ENCODE data around the gene MAP3K21.

MAP3K21 gene
- total RNA-seq, result 2.6 to 8.9 (median 4.4) reads per million in 18 experiments

DNA sequence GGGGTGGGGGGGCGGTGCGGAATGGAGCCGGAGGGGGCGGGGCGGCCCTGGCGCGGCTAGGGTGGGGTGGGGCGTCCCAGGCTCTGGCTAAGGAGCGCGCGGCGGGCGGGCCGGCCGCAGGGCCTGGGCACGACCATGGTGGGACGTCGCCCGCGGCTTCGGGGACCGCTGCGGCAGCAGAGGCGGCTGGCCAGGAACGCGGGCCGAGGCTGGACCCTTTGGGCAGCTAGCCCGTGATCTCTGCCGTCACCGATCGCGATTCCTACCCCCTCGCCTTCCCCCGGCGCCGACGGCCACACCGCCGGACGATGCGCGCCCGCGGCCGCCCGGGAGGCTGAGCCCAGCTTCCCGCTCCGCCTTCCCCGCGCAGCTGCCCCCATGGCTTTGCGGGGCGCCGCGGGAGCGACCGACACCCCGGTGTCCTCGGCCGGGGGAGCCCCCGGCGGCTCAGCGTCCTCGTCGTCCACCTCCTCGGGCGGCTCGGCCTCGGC, at the start of gene MAP3K21:
Gene MAP3K21, plus strand, starts transcription at position 74 of the 491 bp plus-strand sequence. Its CDS starts 305 bp downstream, at position 379.
- DNase-seq, result no peak

- DNase-seq, result peak; percentile 41 to 55
These were observed 48.9 kb upstream of the MAP3K21 start for GRCh38 chr1:233278631-233279030.

GRCh38 chr1:233279971-233280370, 47.6 kb upstream of the MAP3K21 start:
- no peak for DNase-seq

DNA sequence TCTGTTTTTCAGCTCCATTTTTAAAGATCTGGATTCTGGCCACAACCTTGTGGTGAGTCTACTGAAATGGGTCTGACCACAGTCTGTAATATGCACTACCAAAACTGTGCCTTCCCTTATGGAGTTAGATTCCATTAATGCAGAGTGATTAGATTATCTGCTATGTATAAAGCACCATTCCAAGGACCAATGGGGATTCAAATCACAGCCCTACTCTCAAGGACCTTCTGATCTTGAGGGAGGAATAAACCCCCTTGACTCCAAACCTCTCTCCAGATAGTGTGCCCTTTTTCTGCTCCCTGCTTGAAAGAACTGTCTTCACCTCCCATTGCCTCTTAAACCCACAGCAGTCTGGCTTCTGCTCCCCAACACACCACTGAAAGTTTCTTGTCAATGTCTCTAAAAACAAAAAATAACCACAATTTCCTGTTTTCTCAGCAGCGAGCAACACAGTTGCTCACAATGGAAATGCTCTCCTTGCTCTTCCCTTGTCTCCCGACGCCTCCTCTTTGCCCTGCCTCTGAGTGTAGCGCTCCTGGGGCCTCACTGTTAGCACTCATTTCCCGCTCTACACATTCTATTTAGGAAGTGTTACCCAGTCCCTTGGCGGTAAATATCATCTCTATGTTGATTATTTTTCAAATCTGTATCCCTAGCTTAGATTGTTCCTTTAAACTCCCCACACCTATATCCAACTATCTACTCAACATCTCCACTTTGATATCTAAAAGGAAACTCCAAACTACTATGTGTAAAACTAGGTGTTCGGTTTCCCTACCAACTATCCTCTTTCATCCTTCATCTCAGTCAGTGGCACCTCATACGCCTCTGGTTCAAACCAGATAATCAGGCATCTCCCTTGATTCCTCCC, 45.6 kb upstream of the MAP3K21 start:
- DNase-seq, result peak; percentile 66 to 70

DNA sequence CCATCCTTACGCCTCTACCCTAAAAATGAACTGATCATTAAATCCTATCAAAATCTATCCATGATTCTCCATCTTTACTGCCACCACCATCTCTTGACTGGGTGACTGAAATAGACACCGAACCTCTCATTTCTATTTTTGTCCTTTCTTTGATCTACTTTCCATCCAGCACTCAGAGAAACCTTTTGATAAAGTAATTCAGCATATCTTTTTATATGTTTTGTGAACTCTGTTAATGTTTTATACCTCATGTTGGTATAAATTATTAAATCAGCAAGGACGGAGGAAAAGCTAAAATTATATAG, 45.0 kb upstream of the MAP3K21 start:
- no peak for DNase-seq

DNA sequence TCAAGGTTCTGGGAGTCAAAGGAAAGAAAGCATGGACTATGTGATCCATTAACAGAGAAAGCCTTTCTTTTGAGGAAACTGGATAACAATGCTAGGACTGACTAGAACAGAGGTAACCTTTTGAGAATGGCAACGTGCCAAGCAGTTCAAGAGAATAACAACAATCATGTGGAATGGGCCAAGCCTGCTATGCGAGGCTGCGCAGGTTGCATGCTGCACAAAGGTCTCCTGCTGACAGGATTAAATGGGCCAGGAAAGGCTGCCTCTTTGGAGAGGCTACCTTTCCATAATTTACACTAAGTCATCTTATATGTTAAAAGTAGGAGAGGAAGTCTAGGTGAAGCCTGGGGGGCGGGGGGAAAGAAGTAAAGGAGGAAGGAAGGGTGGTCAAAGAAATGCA, 37.8 kb upstream of the MAP3K21 start:
- no peak for DNase-seq

GRCh38 chr1:233290396-233291034, 37.0 kb upstream of the MAP3K21 start:
- peak; percentile 28 to 37 for DNase-seq

- DNase-seq, result peak in 1 of 2 donors; percentile 20
These were observed 33.7 kb upstream of the MAP3K21 start for GRCh38 chr1:233293556-233294446.

DNA sequence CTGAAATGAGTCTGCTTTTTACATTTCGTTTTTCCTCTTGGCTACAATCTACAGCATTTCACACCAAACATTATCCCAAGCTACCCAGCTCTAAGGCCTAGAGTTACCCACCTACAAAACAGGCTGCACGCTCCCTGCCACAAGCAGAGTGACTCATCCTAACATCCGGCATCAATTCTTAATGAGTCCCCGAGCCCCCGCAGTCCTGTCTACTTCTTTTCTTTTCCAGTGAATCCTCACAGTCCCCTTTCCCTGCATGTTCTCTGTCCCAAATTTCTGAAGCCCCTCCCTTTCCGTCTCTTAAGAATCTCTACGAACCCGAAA, 32.6 kb upstream of the MAP3K21 start:
- peak; percentile 29 to 56 for DNase-seq

GRCh38 chr1:233295237-233295974, 32.1 kb upstream of the MAP3K21 start, which contains the start of gene PCNX2:
PCNX2 (minus strand) TSS chr1:233295725; CDS start chr1:233295478, 247 bp downstream.
- DNase-seq, result peak; percentile 20 to 45

- no peak for DNase-seq
These were observed 31.6 kb upstream of the MAP3K21 start for GRCh38 chr1:233295975-233296322.

DNA sequence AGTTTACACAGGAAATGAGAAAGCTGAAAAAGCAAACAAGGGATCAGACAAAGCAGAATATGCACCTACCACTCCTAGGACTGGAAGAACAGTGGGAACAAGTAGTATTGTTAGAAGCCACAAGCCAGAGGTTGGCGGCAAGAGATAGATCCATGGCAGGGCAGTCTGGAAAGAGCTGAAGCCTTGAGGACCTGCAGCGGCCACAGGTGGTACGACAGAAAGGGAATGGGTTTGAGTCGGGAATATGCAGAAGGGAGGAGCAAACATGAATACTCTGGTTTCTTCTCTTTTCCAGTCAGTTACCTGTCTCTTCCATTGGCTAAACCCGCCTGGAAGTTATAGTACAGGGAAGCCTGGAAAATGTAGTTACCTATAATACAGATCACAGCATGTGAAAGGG, 28.1 kb upstream of the MAP3K21 start:
- no peak for DNase-seq

DNA sequence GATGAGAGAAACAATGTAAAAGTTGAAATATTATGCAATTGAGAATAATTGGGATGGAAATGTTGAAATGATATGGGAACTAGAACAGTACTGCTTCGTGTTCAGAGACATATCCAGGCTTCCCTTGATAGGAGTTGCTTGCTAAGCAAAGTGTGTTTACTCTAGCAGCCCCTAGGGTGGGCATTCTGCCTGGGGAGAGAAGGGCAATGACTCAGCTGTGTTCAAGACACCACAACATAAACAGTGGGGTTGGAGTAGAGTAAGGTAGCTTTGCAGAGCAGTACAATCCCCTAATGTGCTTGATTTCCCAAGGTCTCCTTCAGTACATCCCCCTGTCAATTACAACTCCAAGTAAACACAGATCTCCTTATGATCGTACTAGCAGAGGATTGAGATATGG, 27.2 kb upstream of the MAP3K21 start:
- no peak for DNase-seq

- DNase-seq, result peak; percentile 18 to 41
These were observed 22.9 kb upstream of the MAP3K21 start for GRCh38 chr1:233304489-233305102.

- DNase-seq, result no peak
These were observed 13.9 kb upstream of the MAP3K21 start for GRCh38 chr1:233313434-233314155.

DNA sequence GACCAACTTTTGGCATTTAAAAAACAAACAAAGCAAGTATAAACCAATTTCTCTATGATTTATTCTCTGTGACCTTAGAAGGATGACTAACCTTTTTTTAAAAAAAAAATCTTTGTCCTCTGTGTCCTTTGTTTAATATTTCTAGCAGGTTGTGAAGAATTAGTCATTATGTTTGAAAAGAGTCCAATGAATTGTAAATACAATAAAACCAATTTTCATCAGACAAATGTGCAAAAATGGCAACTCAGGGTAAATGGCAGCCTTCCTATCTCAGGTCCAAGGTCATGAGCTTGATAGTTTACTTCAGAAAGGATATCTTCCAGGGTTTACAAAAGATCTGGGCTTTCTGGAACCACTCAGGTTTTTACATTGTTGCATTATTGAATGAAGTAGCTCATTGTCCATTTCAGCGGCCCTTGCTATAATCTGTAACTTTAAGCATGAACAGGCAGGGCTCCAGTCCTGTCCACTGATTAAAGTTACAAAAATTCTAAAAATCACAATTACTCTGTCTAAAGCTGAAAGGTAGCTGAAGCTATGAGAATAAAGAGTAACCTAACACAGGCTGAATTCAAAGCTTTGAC, 11.7 kb upstream of the MAP3K21 start:
- DNase-seq, result no peak

DNA sequence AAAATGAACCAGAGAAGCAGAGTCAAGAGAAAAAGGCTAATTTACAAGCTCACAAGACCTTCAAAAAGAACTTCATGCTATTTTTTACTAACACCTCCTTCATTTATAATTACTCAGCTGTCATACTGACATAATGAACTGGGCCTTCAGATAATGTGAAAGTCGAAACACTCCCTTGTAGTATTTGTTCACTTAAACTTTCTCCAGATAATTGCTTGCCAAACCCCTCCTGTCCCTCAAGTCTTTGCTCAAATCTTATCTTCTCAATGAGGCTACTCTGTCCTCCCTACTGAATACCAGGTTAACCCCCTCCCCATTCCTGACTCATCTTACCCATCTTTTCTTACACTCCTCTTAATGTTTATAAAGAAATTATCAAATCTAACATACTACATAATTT, 11.1 kb upstream of the MAP3K21 start:
- no peak for DNase-seq

- DNase-seq, result no peak
These were observed 8.3 kb upstream of the MAP3K21 start for GRCh38 chr1:233319272-233319671.

DNA sequence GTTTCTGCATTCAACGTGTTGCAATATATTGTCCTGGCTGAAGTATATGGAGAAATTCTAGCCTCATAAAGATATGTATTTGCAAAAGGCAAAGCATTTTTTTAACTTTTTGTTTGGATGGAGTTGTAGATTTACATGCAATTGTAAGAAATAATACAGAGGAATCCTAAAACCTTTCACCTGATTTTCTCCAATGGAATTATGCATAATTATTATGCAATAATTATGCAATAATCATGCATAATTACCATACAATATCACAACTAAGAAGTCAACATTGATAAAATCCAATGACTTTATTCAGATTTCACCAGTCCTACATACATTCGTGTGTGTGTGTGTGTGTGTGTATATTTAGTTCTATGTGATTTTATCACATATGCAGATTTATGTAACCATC, 7.5 kb upstream of the MAP3K21 start:
- no peak for DNase-seq

GRCh38 chr1:233323718-233324117, 3.8 kb upstream of the MAP3K21 start:
- no peak for DNase-seq

DNA sequence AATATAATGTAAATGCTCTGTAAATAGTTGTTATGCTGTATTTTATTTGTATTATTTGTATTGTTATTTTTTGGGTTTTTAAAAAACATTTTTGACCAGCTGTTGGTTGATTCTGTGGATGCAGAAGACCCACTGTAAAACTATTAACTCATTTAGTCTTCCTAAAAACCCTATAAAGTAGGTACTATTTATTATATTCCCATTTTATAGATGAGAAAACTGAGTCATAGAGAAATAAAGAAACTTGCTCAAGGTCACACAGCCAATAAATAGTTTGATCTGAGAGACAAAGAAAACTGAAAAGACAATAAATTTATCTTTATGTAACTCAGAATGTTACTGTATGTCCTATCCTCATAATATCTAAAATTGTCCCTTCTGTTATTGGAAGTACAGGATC, 1.2 kb upstream of the MAP3K21 start:
- DNase-seq, result no peak
